Amygdala (tissue), 56 donors: Measurements from ENCODE around the gene GTF2H4.

Experiments
- DNase-seq, 56 donors: peaks; one replicate each; lab custom pipeline; 2025; lab: John Stamatoyannopoulos, UW

GTF2H4 gene

DNA sequence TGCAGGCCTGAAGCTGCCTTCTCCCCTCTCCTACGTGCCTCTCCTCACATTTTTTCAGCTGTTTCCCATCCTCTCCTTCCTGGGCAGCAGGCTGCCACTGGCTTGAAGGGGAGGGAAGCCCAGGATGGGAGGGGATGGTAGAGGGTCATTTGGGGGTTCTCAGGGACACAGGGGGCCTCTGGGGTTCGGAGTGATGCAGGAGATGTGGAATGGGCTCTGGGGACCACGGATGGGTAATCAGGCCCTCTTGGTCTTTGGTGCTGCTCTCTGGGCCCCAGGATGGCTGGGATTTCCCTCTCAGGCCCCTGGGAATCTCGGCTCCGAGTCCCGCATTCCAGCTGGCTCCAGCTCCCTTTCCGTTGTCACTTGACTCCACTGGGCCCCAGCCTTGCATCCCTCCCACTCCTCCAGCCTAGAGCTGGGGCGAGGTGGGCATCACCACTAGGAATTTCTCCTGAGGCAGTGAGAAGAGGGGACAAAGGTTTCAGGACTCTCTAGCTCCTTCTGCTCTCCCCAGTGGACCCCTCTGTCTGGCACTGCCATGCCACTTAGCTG, 25.7 kb upstream of the GTF2H4 start:
- DNase-seq: peak in 5 of 56 donors; percentile 15 to 53 (median 18)

DNA sequence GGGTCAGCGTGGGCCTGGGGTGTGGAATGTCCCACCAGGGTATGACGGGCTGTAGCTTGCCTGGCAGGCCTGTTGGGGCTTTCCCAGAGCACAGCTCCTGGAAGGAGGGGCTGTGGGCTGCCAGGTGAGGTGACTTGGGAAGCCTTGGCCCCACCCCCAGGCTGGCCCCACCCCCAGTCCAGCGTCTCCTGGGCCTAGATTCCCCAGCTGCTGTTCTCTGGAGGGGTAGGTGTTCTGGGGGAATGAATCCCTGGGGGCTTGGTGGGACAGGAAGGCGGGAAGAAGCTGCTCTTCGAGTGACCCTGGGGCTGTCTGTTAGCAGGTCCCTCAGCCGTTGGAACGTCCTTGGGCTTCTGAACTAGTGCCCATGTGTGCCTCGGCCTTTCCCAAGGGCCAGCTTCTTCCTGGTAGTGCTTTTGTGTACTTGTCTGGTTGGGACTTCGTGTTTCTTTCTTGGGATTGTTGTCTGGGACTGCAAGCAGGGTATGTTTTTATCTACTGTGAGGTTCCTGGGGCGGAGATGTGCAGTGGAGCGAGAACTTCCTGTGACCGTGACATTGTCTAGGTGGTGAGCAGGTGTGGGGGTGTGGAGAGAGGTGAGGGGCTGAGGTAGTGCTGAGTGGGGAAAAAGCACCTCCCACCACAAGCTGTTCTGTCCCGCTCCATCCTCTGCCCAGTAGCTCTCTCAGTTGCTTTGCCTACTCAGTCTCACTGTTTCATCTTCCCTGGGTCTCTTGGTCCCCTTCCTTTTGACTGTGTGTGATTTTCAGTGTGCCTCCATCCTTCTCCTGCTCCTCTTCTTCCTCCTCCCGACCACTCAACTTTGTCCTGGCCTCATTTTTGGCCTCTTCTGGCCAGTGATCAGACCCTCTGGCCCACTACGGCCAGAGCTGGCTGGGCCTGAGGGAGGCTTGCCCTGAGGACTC, 25.0 kb upstream of the GTF2H4 start:
- peak in 7 of 56 donors; percentile 17 to 49 (median 35) for DNase-seq

DNA sequence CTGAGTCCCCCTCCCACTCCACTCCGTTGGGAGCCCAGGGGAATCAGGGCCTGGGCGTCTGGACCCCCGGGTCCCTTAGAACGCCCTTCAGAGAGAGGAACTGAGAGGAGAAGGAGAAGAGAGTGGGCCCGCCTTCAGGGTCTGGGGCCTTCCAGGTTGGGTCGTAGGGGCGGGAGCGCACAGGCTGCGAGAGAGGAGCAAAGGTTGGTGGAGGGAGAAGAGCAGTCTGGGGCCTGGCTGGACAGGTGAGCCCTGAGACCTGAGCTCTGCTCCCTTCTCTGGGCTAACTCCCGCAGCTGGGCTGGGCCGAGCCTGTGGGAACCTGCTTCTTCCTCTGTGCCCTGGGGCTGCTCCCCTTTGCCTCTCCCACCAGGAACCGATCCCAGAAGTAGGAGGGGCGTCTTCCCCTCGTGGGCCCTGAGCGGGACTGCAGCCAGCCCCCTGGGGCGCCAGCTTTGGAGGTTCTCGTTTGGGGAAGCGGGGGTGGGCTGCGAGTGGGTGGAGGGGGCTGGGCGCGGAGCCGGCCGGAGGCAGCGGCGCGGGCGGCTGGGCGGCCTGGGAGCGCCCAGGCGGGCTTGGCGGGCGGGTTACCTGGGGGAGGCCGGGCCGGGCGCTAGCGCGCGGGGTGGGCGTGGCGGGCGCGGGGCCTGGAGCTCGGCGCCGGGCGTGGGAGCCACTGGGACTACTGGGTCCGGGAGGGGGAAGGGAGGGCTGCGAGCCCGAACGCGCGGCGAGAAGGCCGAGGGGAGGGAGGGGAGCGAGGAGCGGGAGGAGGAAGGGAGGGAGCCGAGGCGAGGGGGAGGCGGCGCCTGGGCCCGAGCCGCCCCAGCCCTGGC, 24.1 kb upstream of the GTF2H4 start, which contains the start of gene DDR1:
Gene DDR1 (plus strand): TSS at position 835 of the 836 bp plus-strand sequence. CDS start 4,211 bp downstream, outside the sequence.
- peak in 54 of 56 donors; percentile 31 to 90 (median 76) for DNase-seq

DNA sequence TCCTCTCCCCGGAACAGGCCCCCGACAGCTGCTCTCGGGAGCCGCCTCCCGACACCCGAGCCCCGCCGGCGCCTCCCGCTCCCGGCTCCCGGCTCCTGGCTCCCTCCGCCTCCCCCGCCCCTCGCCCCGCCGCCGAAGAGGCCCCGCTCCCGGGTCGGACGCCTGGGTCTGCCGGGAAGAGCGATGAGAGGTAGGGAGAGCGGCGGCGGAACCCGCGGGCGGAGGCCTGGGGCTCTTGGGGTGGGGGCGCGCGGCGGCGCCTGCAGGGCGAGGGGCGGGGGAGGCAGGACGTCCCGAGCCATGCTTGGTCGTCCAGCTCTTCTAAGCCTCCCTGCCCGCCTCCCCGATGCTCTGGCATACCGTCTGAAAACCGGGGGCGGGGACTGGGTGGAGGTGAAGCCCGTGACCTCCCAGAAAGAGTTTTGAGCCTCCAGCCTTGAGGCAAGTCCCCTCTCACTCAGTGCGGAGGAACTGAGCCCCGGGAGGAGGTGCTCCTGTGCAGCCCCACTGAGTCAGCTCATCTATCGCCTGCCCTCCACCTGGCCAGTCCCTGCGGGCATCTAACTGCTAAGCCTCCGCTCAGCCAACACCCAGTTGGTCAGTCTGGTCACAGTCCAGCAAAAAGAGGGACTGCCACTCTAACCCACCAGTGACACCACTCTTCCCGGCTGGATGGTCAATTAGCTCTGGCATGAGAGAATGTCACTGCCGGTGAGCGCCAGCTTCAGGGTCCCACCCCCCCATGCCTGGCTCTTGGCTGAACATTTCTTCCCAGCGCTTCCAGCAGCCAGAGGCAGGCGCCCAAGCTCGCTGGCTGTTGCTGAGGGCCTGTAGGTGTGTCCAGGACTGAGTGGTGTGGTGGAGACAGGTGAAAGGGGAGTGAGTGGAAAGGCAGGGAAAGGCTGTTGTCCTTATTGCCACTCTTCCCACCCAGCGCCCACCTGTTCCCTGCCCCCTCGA, 23.2 kb upstream of the GTF2H4 start:
- peak in 41 of 56 donors; percentile 31 to 81 (median 61) for DNase-seq

DNA sequence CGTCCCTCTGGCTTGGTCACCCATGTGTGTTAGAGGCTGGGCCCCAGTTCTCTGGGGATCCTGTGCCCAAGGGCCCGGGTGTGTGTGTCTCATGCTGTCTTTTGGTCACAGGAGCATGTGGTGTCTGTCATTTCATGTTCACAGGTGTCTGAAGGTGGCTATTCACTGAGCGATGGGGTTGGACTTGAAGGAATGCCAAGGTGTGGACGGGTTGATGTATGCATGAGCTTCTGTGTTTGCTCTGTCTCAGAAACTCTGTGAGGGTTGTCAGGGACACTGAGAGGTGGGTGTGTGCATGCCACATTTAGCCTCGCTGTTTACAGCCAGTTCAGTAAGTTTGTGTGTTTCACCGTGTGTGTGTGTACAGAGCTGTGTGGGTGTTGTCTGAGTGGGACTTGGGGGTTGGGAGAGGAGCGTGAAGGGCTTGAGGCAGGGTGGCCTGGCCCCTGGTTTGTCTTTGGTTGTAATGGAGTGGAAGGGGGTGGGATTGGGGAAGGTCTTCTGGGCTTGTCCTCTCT, 22.5 kb upstream of the GTF2H4 start:
- DNase-seq: peak in 19 of 56 donors; percentile 47 to 75 (median 63)

DNA sequence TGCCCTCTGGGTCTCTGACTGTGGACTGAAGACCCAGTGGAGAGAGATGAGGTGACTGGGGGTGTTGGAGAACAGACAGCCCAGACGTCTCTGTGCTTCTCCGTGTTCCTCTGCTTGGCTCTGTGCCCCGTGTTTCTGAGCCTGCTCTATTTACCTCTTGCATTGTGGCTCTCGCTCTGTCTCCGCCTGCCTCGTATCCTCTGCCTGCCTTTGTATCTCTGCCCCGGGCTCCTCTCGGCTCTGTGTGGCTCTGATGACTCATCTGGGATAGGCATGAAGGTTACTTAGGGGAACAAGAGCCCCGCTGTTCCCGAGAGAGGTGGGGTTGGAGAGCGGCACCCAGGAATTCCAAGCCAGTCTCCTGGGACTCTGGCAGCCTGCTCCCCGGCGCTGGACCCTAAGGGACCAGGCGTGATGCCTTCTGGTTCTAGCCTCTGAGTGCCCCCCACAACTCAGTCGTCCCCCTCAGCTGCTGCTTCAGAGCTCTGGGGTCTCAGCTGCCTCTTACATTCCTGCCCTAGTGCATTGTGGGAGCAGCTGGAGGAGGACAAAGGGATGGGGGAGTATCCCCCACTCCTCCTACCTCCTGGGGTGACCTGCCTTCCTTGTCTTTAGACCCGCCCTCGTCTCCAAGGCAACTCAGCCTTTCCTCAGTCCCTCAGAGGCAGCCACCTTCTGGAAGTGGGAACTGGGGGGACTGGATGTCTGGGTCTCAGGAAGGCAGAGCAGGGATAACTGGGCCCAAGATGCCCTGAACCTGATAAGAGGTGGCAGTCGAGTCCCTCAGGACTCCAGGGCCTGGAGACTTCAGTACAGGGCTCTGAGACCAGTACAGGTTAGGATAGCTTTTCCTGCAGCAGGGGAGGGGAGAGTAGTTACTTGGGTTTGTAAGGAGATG, 21.8 kb upstream of the GTF2H4 start:
- DNase-seq: peak in 45 of 56 donors; percentile 32 to 91 (median 62)

DNA sequence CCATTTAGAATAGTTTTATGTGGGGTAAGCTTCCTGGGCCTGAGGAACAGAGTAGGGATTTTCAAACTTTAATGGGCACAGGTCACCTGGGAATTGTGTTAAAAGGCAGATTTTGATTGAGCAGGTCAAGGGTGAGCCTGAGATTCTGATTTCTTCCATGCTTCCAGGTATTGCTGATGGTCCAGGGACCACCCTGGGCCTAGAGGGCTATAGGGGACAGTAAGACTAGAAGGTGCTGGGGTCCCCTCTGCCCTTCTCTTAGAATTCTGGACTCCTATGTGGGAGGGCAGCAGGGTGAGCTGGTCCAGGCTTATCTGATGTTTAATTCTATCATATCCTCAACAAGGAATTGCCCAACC, 21.1 kb upstream of the GTF2H4 start:
- peak in 1 of 56 donors; percentile 37 for DNase-seq

DNA sequence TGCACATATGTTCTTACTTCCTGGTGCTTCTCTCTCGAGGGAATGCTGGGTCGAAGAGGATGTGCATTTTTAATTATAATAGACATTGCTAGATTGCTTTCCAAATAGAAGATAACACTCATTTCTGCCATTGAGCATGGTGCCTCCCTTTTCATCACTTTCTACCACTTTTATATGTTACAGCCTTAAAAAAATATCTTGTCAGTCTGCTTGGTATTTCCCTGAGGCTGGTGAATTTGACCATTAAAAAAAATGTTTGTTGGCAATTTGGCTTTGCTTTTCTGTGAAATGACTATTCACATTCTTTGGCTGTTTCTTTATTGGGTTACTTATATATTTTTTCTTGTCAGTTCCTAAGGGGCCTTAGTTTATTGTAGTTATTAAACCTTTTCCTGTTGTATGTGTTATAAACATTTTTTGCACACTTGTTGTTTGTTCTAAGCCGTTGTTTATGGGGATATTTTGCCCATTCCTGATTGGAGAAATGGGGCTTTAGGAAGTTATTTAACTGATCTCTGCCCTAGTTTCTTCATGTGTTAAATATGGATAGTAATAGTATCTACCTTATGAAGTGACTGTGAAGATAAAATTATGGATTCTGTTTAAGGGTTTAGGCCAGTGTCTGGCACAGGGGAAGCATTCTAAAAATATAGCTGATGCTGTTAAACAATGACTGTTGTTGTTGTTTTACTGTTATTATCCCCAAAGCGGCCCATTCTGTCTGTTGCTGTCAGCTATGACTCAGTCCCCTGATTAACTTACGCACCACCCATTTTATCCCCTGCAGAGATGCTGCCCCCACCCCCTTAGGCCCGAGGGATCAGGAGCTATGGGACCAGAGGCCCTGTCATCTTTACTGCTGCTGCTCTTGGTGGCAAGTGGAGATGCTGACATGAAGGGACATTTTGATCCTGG, 19.8 kb upstream of the GTF2H4 start:
- DNase-seq: peak in 19 of 56 donors; percentile 10 to 62 (median 37)

DNA sequence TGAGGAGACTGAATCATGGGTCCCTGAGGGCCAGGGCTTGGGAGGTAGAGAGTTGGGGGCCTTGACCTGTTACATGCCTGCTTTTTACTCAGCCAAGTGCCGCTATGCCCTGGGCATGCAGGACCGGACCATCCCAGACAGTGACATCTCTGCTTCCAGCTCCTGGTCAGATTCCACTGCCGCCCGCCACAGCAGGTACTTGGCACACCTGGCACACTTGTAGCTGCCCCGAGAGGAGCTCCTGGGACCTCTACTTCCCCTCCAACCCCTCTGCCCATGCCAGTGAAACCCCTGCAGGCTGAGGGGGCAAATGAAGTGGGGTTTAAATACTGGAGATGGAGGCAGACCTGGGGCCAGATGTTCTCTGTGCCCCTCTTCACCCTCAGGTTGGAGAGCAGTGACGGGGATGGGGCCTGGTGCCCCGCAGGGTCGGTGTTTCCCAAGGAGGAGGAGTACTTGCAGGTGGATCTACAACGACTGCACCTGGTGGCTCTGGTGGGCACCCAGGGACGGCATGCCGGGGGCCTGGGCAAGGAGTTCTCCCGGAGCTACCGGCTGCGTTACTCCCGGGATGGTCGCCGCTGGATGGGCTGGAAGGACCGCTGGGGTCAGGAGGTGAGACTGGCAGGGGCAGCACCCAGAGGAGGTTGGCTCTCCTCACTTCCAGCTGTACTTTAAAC, 19.1 kb upstream of the GTF2H4 start:
- peak in 4 of 56 donors; percentile 26 to 47 (median 35) for DNase-seq

DNA sequence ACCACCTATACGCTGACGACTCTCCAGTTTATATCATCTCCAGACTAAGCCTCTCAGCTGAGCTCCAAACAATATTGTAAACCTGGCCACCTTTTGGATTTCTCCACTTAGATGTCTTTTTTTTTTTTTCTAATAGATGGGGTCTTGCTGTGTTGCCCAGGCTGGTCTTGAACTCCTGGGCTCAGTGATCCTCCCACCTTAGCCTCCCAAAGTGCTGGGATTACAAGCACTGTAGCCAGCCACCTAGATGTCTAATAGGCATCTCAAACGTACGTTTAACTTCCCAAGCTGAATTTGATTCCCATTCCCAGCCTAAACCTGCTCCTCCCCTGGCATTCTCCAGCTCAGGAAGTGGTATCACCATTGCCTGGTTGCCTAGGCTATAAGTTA, 18.5 kb upstream of the GTF2H4 start:
- no peak for DNase-seq

DNA sequence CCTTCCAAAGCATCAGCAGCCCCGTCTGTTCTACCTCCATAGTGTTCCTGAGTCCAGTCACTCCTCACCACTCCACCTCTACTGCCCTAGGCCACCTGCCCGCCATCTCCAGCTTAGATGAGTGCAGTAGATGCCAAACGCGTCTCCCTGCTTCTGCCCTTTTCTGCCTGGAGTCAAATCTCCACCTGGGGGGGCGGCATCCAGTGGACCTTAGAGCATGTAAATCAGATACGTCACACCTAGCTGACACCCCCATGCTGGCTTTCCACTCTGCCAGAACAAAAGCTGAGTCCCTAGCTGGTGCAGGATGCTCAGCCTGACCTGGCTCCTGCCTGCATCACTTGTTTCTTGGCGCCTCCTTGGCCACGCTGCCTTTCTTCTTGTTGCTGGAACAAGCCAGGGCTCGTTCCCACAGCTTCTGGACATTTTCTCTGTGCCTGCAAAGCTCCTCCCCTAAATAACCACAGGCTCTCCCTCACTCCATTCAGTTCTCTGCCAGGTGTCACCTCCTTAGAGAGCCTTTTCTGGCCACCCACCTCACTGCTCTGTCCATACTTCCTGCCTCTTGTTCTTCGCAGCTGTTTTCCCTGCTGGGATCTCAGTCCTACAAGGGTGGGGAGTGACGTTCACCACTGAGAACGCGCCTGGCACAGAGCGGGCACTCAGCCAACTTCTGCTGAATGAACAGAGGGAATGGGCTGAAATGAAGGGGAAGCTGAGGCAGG, 17.9 kb upstream of the GTF2H4 start:
- peak in 52 of 56 donors; percentile 28 to 90 (median 72) for DNase-seq

DNA sequence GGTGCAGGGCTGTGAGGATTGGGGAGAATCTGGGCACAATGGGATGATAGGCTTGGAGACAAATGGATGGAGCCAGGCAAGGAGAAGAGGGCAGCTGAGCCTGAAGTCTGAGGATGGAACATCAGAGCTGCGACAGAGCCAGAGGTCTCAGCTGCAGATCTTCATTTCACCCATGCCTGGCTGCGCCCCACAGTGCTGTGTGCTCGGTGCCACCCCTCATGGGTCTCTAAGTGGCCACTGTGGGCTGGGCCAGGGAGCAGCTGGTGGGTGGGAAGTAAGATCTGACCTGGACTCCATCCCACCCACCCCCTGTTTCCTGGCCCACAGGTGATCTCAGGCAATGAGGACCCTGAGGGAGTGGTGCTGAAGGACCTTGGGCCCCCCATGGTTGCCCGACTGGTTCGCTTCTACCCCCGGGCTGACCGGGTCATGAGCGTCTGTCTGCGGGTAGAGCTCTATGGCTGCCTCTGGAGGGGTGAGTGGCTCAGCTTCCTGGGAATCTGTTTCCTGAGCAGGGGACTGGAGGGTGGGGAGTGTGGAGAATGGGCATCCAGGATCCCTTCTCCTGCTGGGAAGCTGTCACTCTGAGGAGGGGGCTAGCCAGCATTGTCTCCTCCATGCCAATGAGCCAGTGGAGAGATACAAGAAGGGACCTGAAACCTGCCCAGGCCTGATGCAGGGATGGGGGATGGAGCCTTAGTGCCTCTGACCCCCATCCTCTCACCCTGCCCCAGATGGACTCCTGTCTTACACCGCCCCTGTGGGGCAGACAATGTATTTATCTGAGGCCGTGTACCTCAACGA, 17.2 kb upstream of the GTF2H4 start:
- DNase-seq: peak in 1 of 56 donors; percentile 44

DNA sequence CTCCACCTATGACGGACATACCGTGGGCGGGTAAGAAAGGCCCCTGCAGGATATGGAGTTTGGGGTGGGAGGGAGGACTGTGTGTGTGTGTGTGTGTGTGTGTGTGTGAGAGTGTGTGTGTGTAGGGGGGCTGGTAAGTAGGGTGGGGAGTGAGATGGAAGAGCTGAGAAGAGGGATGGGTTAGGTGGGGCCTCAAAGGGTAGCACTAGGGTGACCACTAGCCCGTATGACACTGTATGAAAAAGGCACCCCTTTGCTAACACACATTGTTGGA, 16.6 kb upstream of the GTF2H4 start:
- DNase-seq: no peak

DNA sequence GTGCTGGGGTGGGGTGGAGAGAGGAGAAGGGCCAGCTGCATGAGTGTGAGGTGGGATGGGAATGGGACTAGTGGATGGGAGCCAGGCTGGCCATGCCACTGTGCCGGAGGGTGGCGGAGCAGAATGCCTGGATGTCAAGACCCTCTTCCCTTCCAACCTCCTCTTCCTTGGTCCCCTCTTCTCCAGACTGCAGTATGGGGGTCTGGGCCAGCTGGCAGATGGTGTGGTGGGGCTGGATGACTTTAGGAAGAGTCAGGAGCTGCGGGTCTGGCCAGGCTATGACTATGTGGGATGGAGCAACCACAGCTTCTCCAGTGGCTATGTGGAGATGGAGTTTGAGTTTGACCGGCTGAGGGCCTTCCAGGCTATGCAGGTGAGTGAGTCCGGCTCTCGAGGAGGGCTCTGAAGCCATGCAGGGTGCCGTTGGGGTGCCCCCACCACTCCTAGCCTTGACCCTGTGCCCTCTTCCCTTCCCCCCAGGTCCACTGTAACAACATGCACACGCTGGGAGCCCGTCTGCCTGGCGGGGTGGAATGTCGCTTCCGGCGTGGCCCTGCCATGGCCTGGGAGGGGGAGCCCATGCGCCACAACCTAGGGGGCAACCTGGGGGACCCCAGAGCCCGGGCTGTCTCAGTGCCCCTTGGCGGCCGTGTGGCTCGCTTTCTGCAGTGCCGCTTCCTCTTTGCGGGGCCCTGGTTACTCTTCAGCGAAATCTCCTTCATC, 16.0 kb upstream of the GTF2H4 start:
- DNase-seq: no peak
